Natural killer cell (primary cell): ENCODE data around the gene ATP1A4. TPM values are rescaled to one million over a fixed set of nuclear protein-coding genes. Genes with fewer than 3 reads are reported as not detected.

Experiments used
- ATAC-seq, 3 donors: fragments of 150-1000 bp in 2 of 3; fragments of 200-7000 bp in 1 of 3; cut with Tn5 transposase; 1 replicate in 1 of 3; 2 replicates in 2 of 3; pipeline ENCODE4 v1.10.0; 2021; ENCODE audit warnings: mild to moderate bottlenecking in 2 of 3, moderate library complexity in 2 of 3
- DNase-seq, 2 donors: peaks; one replicate each; pipeline versions ENCODE4 v3.0.0 to v3.0.0-alpha.2; 2013 to 2021; ENCODE audit warnings: mixed read lengths in 1 of 2
- H3K27ac ChIP-seq: one replicate; pipeline ENCODE4 v1.5.1; 2013; ENCODE audit warnings: mild to moderate bottlenecking, low read length
- H3K27me3 ChIP-seq: one replicate; pipeline ENCODE4 v1.6.1; 2013; ENCODE audit warnings: low read length; ENCODE audit not compliant: control insufficient read depth, insufficient read depth
- H3K36me3 ChIP-seq: one replicate; pipeline ENCODE4 v1.6.1; 2013; ENCODE audit warnings: low read length; ENCODE audit not compliant: control insufficient read depth, insufficient read depth
- H3K4me1 ChIP-seq: one replicate; pipeline ENCODE4 v1.6.1; 2013; ENCODE audit warnings: low read length; ENCODE audit not compliant: control insufficient read depth, insufficient read depth
- H3K4me3 ChIP-seq: one replicate; pipeline ENCODE4 v1.5.1; 2013; ENCODE audit warnings: low read length
- H3K9me3 ChIP-seq: one replicate; pipeline ENCODE4 v1.6.1; 2013; ENCODE audit warnings: low read length; ENCODE audit not compliant: control insufficient read depth, insufficient read depth
- H3K27ac Mint-ChIP-seq, 2 donors: one replicate each; pipeline ENCODE4 v1.8.0; 2022; ENCODE audit warnings: mild to moderate bottlenecking in 2 of 2, mixed read lengths in 2 of 2, moderate library complexity in 1 of 2
- H3K27me3 Mint-ChIP-seq, 2 donors: one replicate each; pipeline ENCODE4 v1.8.0; 2022; ENCODE audit warnings: low read depth in 2 of 2, mixed read lengths in 2 of 2
- H3K36me3 Mint-ChIP-seq: one replicate; pipeline ENCODE4 v1.8.0; 2022; ENCODE audit warnings: mixed read lengths
- H3K4me1 Mint-ChIP-seq, 2 donors: one replicate each; pipeline ENCODE4 v1.8.0; 2022; ENCODE audit warnings: mixed read lengths in 2 of 2
- H3K4me3 Mint-ChIP-seq: one replicate; pipeline ENCODE4 v1.8.0; 2022; ENCODE audit warnings: mild to moderate bottlenecking, moderate library complexity, mixed read lengths
- H3K9me3 Mint-ChIP-seq, 2 donors: one replicate each; pipeline ENCODE4 v1.8.0; 2022; ENCODE audit warnings: mixed read lengths in 2 of 2
- CTCF ChIP-seq: fragments of 200-600 bp; IDR thresholded peaks from one replicate; pipeline ENCODE4 v1.8.0; 2022; ENCODE audit warnings: antibody characterized with exemption
- WGBS: methylation state at CpG from one replicate; pipeline ENCODE4 v1.1.7; 2013; ENCODE audit warnings: missing lambda C conversion rate; ENCODE audit not compliant: insufficient coverage; 5-methylcytosine and 5-hydroxymethylcytosine counted together
- intact Hi-C: fragments of 100-400 bp; cut with micrococcal nuclease; formaldehyde crosslinking; loops from one replicate; pipeline ENCODE4 v1.14.2; 2022
- total RNA-seq, 4 donors: library from RNA; stranded (reverse); fragments of 120-200 nt in 1 of 4; gene quantifications; one replicate each; pipeline versions ENCODE4 v1.2.3 to v1.2.4, GENCODE V29; 2013 to 2022

The ATP1A4 gene
- total RNA-seq, 3 donors from 2014 or later (not counting 1 experiment from before 2014, with no cell fraction given): not detected

- Histone ChIP-seq H3K27ac (no peak overlapping the region), H3K36me3 (peaks cover 92% of the 10 kb centered on the region), H3K9me3 (no peaks in the 10 kb centered on the region), H3K4me1 (no peaks in the 10 kb centered on the region), H3K4me3 (no peak overlapping the region), H3K27me3 (no peaks in the 10 kb centered on the region)
- Mint-ChIP-seq H3K27me3 (no peaks in the 10 kb centered on the region), H3K4me3 (no peak overlapping the region), H3K27ac (no peak overlapping the region), H3K9me3 (no peaks in the 10 kb centered on the region), H3K36me3 (peaks cover 17% of the 10 kb centered on the region), H3K4me1 (no peaks in the 10 kb centered on the region)
- intact Hi-C loops: no loop called here
- no CpG with 5 or more reads among the region's 1 CpG for WGBS
- TF ChIP-seq CTCF: no peak
- no peak for ATAC-seq
- DNase-seq: no peak
These were observed 76.2 kb downstream of the ATP1A4 start for GRCh38 chr1:160227561-160227960.

- peak overlapping the region; percentile 35 to 41 for H3K27ac Mint-ChIP-seq
- peaks cover 88% of the 10 kb centered on the region for H3K36me3 ChIP-seq
- no peak overlapping the region for H3K4me3 ChIP-seq
- H3K4me1 ChIP-seq: no peaks in the 10 kb centered on the region
- H3K9me3 Mint-ChIP-seq: no peaks in the 10 kb centered on the region
- no peaks in the 10 kb centered on the region for H3K9me3 ChIP-seq
- no peaks in the 10 kb centered on the region for H3K27me3 Mint-ChIP-seq
- DNase-seq (no peak), ATAC-seq (no peak)
- intact Hi-C loops: no loop called here
- no peaks in the 10 kb centered on the region for H3K4me1 Mint-ChIP-seq
- H3K27me3 ChIP-seq: no peaks in the 10 kb centered on the region
- TF ChIP-seq CTCF: no peak
- no peak overlapping the region for H3K27ac ChIP-seq
- no peak overlapping the region for H3K4me3 Mint-ChIP-seq
- H3K36me3 Mint-ChIP-seq: peaks cover 17% of the 10 kb centered on the region
These were observed 77.0 kb downstream of the ATP1A4 start for GRCh38 chr1:160228431-160228830.

- Histone ChIP-seq H3K4me1 (no peaks in the 10 kb centered on the region), H3K27ac (no peak overlapping the region), H3K4me3 (no peak overlapping the region), H3K36me3 (peaks cover 80% of the 10 kb centered on the region), H3K9me3 (no peaks in the 10 kb centered on the region), H3K27me3 (no peaks in the 10 kb centered on the region)
- DNase-seq (no peak), ATAC-seq (peak in 1 of 3 donors; percentile 34)
- TF ChIP-seq CTCF: no peak
- no peak overlapping the region for H3K27ac Mint-ChIP-seq
- H3K4me1 Mint-ChIP-seq: peaks cover 0 to 8% of the 10 kb centered on the region in 2 donors
- no peaks in the 10 kb centered on the region for H3K9me3 Mint-ChIP-seq
- no peaks in the 10 kb centered on the region for H3K27me3 Mint-ChIP-seq
- intact Hi-C loops: no loop called here
- H3K4me3 Mint-ChIP-seq: no peak overlapping the region
- peaks cover 25% of the 10 kb centered on the region for H3K36me3 Mint-ChIP-seq
These were observed 81.5 kb downstream of the ATP1A4 start for GRCh38 chr1:160232911-160233310.

Other genes starting within 250 kb of the ATP1A4 start
- gene TAGLN2, start 226.1 kb upstream of the ATP1A4 start, total RNA-seq: 100 to 1,000 TPM; 344 to 394 (median 358) TPM
- gene IGSF9, start 206.0 kb upstream of the ATP1A4 start, total RNA-seq: not detected
- gene SLAMF9, start 197.4 kb upstream of the ATP1A4 start, total RNA-seq: not detected
- gene PIGM, start 119.6 kb upstream of the ATP1A4 start, total RNA-seq: 1 to 10 TPM; 3.8 to 5.1 (median 3.9) TPM
- gene KCNJ10, start 81.4 kb upstream of the ATP1A4 start, total RNA-seq: not detected
- not detected for gene KCNJ9, start 70.1 kb upstream of the ATP1A4 start, total RNA-seq
- gene IGSF8, start 53.0 kb upstream of the ATP1A4 start, total RNA-seq: 10 to 100 TPM; 26.3 to 35.3 (median 32.1) TPM
- not detected for gene ATP1A2, start 35.8 kb upstream of the ATP1A4 start, total RNA-seq
- gene CASQ1, start 39.0 kb downstream of the ATP1A4 start, total RNA-seq: not detected
- 10 to 100 TPM; 25.3 to 27.9 (median 25.5) TPM for gene PEA15, start 53.8 kb downstream of the ATP1A4 start, total RNA-seq
- gene DCAF8, start 110.9 kb downstream of the ATP1A4 start, total RNA-seq: 100 to 1,000 TPM; 189 to 201 (median 189) TPM
- gene PEX19, start 133.5 kb downstream of the ATP1A4 start, total RNA-seq: 10 to 100 TPM; 41.5 to 48.8 (median 47.8) TPM
- 100 to 1,000 TPM; 140 to 167 (median 148) TPM for gene COPA, start 191.6 kb downstream of the ATP1A4 start, total RNA-seq
- 100 to 1,000 TPM; 104 to 140 (median 110) TPM for gene NCSTN, start 191.8 kb downstream of the ATP1A4 start, total RNA-seq
- under 1 TPM in 2 of 3 donors, not detected in 1; 0.13 to 0.16 TPM for gene NHLH1, start 215.5 kb downstream of the ATP1A4 start, total RNA-seq
- under 1 TPM in 1 of 3 donors, not detected in 2; 0.08 TPM for gene VANGL2, start 249.0 kb downstream of the ATP1A4 start, total RNA-seq